GM18520 (cell line): ENCODE measurements around the gene IRAK2.
A peak's percentile ranks its signal among the peaks of the same experiment; 100 is the strongest.
"Not testable (repeated sequence)": the region's sequence is repeated elsewhere in the genome, so short reads cannot be mapped to it uniquely, and the experiment has no call there.

Source experiments
- ATAC-seq: cut with Tn5 transposase; IDR thresholded peaks from one replicate; pipeline ENCODE4 v1.9.1; 2021; ENCODE audit not compliant: unreplicated experiment

The IRAK2 gene

GRCh38 chr3:10158555-10158954 is 6.2 kb upstream of the IRAK2 start:
- ATAC-seq, result not testable (repeated sequence)

GRCh38 chr3:10160346-10160745 is 4.4 kb upstream of the IRAK2 start:
- ATAC-seq, result no peak

DNA sequence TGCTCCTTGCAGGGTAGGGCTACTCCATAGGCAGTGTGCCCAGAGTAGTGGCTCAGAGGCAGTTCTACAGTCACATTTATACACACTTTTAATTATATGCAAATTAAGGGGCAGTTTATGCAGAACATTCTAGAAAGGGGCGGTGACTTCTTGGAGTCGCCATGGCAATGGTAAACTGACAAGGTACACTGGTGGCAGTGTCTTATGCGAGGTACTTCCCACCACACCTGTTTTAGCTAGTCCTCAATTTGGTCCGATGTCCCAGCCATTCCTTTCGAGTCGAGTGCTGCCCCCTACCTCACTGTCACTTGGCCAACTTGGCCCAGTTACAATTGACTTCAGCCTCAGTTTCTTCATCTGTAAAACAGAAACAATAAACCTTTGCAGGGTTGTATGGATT is 3.8 kb upstream of the IRAK2 start:
- ATAC-seq, result no peak

DNA sequence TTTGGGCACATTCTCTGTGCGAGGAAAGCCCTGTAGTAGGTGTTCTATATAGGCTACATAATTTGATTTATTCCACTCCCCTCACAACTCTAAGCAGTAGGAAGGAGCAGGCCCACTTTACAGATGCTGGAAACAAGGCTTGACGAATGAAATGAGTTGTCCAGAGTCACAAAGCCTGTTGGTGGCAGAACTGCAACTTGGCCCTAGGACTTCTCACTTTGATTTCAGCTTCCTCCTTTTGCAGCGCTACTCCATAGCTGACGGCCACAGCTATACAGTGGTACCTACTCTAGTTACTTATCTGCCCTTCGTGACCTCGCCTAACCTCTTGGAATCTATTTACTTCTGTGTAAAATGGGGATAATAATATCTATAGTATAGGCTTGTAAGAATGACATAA is 2.5 kb upstream of the IRAK2 start:
- ATAC-seq, result no peak

GRCh38 chr3:10164201-10164545 is 546 bp upstream of the IRAK2 start:
- ATAC-seq, result not testable (repeated sequence)

DNA sequence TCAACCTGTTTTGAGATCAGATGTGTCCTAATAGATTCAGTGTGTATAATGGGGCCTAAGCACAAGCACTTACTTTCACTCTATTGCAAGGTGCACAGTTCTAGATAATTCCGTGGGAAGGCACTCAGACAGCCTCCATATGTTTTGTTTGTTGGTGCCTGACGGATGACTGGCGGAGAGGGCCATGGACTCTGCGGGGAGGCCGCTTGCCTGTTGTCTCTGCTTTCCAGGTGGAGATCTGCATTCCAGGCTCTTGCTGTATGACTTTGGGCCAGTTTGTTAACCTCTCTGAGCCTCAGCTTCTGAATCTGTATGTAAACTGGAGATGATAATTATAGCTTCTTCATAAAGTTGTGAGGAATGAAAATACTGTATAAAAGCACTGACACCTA is 1.5 kb downstream of the IRAK2 start:
- ATAC-seq, result no peak

DNA sequence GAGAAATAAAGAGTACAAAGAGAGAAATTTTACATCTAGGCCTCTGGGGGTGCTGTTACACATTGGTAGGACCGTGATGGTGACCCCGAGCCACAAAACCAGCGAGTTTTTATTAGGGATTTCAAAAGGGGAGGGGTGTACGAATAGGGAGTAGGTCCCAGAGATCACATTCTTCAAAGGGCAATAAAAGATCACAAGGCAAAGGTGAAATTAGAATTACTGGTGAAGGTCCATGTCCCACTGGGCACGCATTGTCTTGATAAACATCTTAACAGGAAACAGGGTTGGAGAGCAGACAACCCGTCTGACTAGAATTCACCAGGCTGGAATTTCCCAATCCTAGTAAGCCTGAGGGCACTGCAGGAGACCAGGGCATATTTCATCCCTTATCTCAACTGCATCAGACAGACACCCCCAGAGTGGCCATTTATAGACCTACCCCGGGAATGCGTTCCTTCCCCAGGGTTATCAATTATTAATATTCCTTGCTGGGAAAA is 4.3 kb downstream of the IRAK2 start:
- ATAC-seq, result no peak

- no peak for ATAC-seq
These were observed 6.3 kb downstream of the IRAK2 start for GRCh38 chr3:10170915-10171478.

DNA sequence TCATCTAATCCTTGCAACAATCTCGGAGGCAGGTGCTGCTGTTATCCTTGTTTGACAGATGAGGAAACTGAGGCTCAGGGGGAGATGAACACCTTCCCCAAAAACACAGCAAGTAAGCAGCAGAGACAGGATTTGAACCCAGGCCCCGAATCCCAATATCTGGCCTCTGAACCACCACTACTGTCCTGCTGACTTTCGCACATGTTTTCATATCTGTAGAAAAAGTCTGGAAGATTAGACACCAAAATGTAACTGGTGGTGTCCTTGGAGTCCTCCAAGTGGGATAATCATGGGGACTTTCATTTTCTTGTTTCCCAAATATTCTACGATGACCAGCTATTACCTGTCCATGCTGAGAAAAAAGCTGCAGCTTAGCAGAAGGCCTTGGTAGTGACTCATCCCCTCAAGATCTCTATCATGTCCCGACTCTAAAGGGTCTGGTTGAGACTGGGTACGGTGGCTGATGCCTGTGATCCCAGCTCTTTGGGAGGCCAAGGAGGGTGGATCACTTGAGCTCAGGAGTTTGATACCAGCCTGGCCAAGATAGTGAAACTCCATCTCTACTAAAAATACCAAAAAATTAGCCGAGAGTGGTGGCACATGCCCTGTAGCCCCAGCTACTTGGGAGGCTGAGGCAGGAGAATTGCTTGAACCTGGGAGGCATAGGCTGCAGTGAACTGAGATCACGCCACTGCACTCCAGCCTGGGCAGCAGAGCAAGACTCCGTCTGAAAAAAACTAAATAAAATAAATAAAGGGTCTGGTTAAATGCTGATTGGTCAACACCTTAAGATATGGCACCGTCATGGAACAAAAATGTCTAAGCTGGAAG is 8.6 kb downstream of the IRAK2 start:
- ATAC-seq, result no peak

DNA sequence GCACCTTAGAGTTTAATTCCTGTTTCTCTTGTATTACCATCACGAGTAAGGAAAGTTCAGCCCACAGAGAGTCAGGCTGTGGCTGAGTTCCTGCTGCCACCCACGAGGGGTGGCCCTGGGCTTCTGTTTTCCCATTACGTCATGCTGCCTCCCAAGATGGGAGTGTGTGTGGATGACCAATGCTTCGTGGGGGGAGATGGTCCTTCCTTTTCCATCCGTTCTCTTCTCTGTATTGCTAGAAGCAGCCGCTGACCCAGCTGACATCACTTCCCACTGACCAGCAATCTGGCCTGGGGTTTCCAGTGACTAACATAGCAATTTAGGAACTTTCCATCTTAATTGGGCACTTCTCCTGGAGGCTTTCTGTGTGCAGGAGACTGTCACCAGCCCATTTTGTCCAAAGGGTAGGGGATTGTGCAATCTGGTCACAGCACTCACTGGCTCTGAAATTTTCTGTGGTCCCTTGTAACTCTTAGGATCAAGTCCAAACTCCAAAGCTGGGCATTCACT is 9.3 kb downstream of the IRAK2 start:
- peak; percentile 70 for ATAC-seq

- ATAC-seq, result not testable (repeated sequence)
These were observed 10.6 kb downstream of the IRAK2 start for GRCh38 chr3:10175334-10175733.

GRCh38 chr3:10176150-10176549 is 11.4 kb downstream of the IRAK2 start:
- not testable (repeated sequence) for ATAC-seq

DNA sequence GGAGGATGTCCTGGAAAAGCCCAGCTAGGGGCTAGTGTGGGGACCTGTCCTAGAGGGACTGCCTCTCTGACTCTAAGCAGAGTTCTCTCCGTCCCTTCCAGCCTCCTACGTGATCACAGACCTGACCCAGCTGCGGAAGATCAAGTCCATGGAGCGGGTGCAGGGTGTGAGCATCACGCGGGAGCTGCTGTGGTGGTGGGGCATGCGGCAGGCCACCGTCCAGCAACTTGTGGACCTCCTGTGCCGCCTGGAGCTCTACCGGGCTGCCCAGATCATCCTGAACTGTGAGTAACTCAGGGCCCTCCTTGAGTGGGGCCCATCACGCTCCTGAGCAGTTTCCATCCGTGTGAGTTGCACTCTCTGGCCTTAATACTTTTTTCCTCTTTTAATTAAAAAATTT is 13.0 kb downstream of the IRAK2 start:
- no peak for ATAC-seq

DNA sequence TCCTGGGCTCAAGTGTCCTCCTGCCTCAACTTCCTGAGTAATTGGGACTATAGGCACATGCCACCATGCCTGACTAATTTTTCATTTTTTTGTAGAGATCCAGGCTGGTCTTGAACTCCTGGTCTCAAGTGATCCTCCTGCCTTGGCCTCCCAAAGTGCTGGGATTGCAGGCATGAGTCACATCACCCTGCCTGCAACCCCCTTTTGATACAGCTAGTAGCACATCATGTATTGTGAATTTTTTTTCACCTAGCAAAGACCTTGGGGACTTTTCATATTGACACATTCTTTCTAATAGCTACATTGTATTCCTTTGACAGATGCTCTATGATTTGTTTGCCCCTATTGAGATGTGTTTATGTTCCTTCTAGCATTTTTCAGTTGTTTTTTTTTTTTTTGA is 14.2 kb downstream of the IRAK2 start:
- ATAC-seq, result no peak

DNA sequence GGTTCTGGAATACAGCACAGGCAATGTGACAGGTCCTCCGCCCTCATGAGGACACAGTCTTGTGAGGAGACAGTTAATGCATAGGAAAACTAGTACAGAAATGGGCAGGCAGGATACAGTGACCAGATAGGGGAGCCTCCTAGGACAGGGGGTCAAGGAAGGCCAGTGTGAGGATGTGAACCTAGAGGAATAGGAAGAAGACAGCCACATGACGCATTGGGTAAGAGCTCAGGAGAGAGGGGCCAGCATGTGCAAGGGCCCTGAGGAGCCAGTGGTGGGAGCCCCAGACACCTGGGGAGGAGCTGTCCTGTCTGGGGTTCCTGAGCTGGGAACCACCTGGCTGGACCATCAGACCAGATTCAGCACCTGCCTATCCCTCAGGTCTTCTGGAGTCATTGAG is 15.6 kb downstream of the IRAK2 start:
- ATAC-seq, result no peak

DNA sequence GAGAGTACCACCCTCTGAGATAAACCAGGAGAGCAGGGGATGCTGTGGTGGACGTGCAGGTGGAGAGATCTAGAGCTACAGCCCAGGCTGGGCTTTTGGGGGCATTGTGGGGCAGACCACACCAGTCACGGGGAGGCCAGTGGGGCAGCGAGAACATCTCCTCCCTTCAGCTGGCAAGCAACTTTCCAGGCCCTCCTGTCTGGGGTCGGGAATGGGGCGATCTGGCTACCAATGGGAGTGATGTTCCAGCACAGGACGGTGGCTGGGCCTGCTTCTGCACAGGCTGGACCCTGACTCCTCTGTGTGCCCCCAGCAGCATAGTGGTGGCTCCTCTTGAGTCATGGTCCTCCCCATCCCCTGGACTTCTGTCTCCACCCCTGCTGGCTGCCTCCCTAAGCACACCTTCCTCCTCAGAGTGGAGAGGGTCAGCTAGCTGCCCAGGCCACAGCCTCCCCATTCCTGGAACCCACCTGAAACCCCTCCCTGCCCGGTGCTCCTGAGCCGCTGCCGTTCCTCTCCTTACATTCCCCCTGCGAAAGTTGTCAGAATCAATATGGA is 16.1 kb downstream of the IRAK2 start:
- ATAC-seq, result no peak

- no peak for ATAC-seq
These were observed 18.2 kb downstream of the IRAK2 start for GRCh38 chr3:10182950-10183349.

GRCh38 chr3:10184250-10184649 is 19.5 kb downstream of the IRAK2 start:
- no peak for ATAC-seq

- no peak for ATAC-seq
These were observed 21.4 kb downstream of the IRAK2 start for GRCh38 chr3:10185804-10186762.

DNA sequence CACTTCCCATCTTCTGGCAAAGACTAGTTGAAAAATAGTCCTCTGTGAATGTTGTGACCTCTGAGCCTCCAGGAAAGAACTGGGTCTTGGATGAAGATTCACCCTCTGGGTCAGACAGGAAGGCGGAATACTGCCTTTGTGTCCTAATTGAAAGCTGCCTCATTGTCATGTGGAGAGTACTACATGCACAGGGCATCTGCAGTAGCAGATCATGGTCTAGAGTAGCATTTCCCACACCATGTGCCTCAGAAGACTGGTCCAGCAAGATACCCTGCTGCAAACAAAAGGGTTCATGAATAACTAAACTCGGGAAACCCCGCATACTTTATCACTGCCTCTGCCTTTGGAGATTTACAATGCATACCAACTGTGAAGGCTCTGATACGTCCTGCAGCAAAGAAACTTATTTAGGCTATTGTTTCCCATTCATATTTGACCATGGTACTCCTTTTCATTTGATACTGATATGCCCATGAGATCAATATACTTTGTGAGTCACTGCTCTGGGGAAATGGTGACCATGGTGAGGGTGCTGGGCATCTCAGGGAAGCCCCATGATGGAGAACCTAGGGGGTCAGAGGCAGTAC is 22.7 kb downstream of the IRAK2 start:
- no peak for ATAC-seq

DNA sequence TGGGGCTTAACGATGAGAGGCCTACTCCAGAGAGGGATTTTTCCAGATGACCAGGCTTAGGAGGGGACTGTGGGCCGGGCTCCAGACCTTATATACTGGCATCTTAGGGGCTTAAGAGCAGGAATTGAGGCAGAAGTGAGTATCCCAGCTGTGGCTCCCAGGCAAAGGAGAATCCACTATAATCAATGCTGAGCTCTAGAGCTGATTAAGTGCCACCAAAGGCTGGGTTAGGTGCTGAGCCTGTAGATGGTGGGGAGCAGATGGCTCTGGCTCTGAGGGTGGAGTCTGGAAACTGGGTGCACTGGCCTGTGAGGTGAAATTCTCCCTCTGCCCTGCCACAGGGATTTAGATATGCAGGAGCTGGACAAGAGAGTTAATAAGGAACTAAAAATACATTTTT is 23.2 kb downstream of the IRAK2 start:
- ATAC-seq, result no peak
